HepG2 (cell line): ENCODE data around the gene ARL4D. TPM values are rescaled to one million over a fixed set of nuclear protein-coding genes. Genes with fewer than 3 reads are reported as not detected.

ENCODE experiments used
- CAMTA2 ChIP-seq: sonication (generic); formaldehyde crosslinking; IDR thresholded peaks from 2 replicates; pipeline ENCODE4 v1.4.0; 2020; ENCODE audit warnings: mild to moderate bottlenecking, missing genetic modification reagents, borderline replicate concordance
- CHCHD3 ChIP-seq: sonication (generic); formaldehyde crosslinking; IDR thresholded peaks from 2 replicates; pipeline ENCODE4 v1.8.0; 2022; ENCODE audit warnings: mild to moderate bottlenecking, missing genetic modification reagents, moderate library complexity
- GFI1 ChIP-seq: sonication (generic); formaldehyde crosslinking; IDR thresholded peaks from 2 replicates; pipeline ENCODE4 v1.5.0; 2020; ENCODE audit warnings: missing genetic modification reagents, mild to moderate bottlenecking, borderline replicate concordance
- RORA ChIP-seq: sonication (generic); formaldehyde crosslinking; IDR thresholded peaks from 2 replicates; pipeline ENCODE4 v1.5.0; 2020; ENCODE audit warnings: mild to moderate bottlenecking, missing genetic modification reagents, moderate library complexity
- SP2 ChIP-seq: sonication (generic); formaldehyde crosslinking; IDR thresholded peaks from 2 replicates; pipeline ENCODE4 v1.5.1; 2020; ENCODE audit warnings: mild to moderate bottlenecking, missing genetic modification reagents
- TCF7 ChIP-seq: sonication (generic); IDR thresholded peaks from 2 replicates; pipeline ENCODE4 v1.6.1; 2016; ENCODE audit warnings: antibody characterized with exemption, low read depth
- ZFP1 ChIP-seq: IDR thresholded peaks from 2 replicates; pipeline ENCODE4 v1.6.1; 2016
- ZNF138 ChIP-seq: sonication (generic); formaldehyde crosslinking; IDR thresholded peaks from 2 replicates; pipeline ENCODE4 v1.5.0; 2020; ENCODE audit warnings: mild to moderate bottlenecking, low read depth, missing genetic modification reagents
- ZNF788 ChIP-seq: sonication (generic); formaldehyde crosslinking; IDR thresholded peaks from 2 replicates; pipeline ENCODE4 v1.5.0; 2020; ENCODE audit warnings: mild to moderate bottlenecking, missing genetic modification reagents, borderline replicate concordance
- polyA plus RNA-seq, 8 experiments: library from polyadenylated mRNA; depleted of rRNA in 3 of 8; stranded (reverse) in 7 of 8; unstranded in 1 of 8; fragments of >200 nt; fragmentation: Illumina TruSeq in 4 of 8; extraction: Trizol in 4 of 8; gene quantifications; 2 replicates each; pipeline versions ENCODE4 v1.2.1 to v1.2.3, GENCODE V29; 2011 to 2016; ENCODE audit warnings: low read depth in 4 of 8, missing spikeins in 1 of 8, mixed read lengths in 1 of 8; ENCODE audit not compliant: insufficient read depth in 1 of 8
- total RNA-seq, 5 experiments: library from RNA; depleted of rRNA; stranded (reverse); fragments of >200 nt; fragmentation: Illumina TruSeq; extraction: Trizol; gene quantifications; 2 replicates each; pipeline ENCODE4 v1.2.3, GENCODE V29; 2016; ENCODE audit warnings: low read depth in 1 of 5
- TF ChIP-seq, protein P1 (sequence below): sonication (generic); formaldehyde crosslinking; IDR thresholded peaks from 2 replicates; pipeline ENCODE4 v1.8.0; 2022; ENCODE audit warnings: missing genetic modification reagents, mild to moderate bottlenecking, inconsistent platforms, borderline replicate concordance
- TF ChIP-seq, protein P2 (sequence below): sonication (generic); formaldehyde crosslinking; IDR thresholded peaks from 2 replicates; pipeline ENCODE4 v1.4.0; 2020; ENCODE audit warnings: missing genetic modification reagents, borderline replicate concordance
- TF ChIP-seq, protein P3 (sequence below): IDR thresholded peaks from 2 replicates; pipeline ENCODE4 v1.6.1; 2012; ENCODE audit warnings: low read depth, low read length, improper control_type of control experiment
- TF ChIP-seq, protein P4 (sequence below): sonication (generic); formaldehyde crosslinking; IDR thresholded peaks from 2 replicates; pipeline ENCODE4 v1.4.0; 2020; ENCODE audit warnings: mild to moderate bottlenecking, missing genetic modification reagents
- TF ChIP-seq, protein P5 (sequence below): sonication (generic); formaldehyde crosslinking; IDR thresholded peaks from 2 replicates; pipeline ENCODE4 v1.5.0; 2020; ENCODE audit warnings: missing genetic modification reagents, mild to moderate bottlenecking, borderline replicate concordance
- TF ChIP-seq, protein P6 (sequence below): sonication (generic); formaldehyde crosslinking; IDR thresholded peaks from 2 replicates; pipeline ENCODE4 v1.4.0; 2020; ENCODE audit warnings: missing genetic modification reagents

ARL4D gene
- total and polyA plus RNA-seq, 2 of the 13 experiments (the other 11 are each of a cell fraction or from before 2014, with no cell fraction given): 9.0 to 25.9 TPM

DNA sequence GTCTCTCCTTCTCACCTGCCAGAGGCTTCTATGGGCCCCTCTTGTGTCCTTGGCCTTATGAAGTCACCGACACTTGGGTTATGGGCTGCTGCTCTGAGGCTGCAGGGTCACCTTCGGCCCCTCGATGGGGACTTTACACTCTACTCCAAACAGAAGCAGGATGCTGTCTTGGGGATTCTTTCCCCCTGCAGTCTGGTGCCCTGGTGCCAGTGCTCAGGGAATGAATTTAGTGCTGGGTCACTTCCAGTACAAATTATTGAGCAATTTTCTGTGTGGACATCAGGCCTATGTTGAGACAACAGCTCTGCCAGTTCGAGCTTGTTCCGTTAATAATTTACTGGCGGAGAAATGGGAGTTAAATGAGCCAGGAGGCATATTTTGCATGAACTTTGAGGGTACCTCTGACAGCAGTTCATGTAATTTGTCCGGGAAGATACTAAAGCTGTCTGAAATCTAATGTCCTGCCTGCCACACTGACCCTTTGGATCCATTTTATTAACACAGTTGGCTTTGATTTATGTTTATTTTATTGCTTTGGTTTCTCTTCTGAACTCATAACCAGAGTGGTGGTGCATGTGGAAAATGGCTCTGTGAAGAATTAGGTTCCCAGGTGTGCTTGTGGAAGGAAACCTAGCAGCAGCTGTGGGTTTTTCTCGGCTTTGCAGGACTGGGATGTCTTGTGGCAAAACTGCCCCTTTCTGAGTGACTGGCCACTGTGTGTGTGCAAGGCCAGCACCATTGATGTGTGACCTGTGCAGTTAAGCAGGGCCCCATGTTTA lies 50.9 kb downstream of the ARL4D start (continued):
- TF ChIP-seq, protein P1, sequence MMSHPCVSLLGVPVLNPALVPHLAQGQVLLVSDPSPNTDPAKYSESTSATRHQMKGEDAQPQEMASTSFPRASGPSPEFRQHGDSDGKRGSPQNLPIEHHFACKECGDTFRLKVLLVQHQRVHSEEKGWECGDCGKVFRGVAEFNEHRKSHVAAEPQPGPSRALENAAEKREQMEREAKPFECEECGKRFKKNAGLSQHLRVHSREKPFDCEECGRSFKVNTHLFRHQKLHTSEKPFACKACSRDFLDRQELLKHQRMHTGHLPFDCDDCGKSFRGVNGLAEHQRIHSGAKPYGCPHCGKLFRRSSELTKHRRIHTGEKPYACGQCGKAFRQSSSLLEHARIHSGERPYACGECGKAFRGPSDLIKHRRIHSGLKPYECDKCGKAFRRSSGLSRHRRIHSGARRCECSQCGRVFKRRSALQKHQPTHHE (CRISPR knock-in tag): no peak; the same call in 1 of the 2 replicates
- no peak for TF ChIP-seq SP2 (CRISPR knock-in tag)
- TF ChIP-seq ZFP1 (CRISPR knock-in tag): peak; percentile 88
- TF ChIP-seq, protein P2, sequence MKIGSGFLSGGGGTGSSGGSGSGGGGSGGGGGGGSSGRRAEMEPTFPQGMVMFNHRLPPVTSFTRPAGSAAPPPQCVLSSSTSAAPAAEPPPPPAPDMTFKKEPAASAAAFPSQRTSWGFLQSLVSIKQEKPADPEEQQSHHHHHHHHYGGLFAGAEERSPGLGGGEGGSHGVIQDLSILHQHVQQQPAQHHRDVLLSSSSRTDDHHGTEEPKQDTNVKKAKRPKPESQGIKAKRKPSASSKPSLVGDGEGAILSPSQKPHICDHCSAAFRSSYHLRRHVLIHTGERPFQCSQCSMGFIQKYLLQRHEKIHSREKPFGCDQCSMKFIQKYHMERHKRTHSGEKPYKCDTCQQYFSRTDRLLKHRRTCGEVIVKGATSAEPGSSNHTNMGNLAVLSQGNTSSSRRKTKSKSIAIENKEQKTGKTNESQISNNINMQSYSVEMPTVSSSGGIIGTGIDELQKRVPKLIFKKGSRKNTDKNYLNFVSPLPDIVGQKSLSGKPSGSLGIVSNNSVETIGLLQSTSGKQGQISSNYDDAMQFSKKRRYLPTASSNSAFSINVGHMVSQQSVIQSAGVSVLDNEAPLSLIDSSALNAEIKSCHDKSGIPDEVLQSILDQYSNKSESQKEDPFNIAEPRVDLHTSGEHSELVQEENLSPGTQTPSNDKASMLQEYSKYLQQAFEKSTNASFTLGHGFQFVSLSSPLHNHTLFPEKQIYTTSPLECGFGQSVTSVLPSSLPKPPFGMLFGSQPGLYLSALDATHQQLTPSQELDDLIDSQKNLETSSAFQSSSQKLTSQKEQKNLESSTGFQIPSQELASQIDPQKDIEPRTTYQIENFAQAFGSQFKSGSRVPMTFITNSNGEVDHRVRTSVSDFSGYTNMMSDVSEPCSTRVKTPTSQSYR (CRISPR knock-in tag): peak; percentile 11; the same call in 1 of the 2 replicates
- no peak for TF ChIP-seq ZNF138 (CRISPR knock-in tag)
- no peak for TF ChIP-seq CAMTA2 (CRISPR knock-in tag)
- TF ChIP-seq CHCHD3 (CRISPR knock-in tag): no peak
- TF ChIP-seq, protein P3, sequence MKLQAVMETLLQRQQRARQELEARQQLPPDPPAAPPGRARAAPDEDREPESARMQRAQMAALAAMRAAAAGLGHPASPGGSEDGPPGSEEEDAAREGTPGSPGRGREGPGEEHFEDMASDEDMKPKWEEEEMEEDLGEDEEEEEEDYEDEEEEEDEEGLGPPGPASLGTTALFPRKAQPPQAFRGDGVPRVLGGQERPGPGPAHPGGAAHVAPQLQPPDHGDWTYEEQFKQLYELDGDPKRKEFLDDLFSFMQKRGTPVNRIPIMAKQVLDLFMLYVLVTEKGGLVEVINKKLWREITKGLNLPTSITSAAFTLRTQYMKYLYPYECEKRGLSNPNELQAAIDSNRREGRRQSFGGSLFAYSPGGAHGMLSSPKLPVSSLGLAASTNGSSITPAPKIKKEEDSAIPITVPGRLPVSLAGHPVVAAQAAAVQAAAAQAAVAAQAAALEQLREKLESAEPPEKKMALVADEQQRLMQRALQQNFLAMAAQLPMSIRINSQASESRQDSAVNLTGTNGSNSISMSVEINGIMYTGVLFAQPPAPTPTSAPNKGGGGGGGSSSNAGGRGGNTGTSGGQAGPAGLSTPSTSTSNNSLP: peak; percentile 71
- TF ChIP-seq TCF7: peak; percentile 72
- TF ChIP-seq GFI1: peak; percentile 74; the same call in 1 of the 2 replicates
- no peak for TF ChIP-seq RORA (CRISPR knock-in tag)
- TF ChIP-seq, protein P4, sequence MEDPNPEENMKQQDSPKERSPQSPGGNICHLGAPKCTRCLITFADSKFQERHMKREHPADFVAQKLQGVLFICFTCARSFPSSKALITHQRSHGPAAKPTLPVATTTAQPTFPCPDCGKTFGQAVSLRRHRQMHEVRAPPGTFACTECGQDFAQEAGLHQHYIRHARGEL: no peak
- peak; percentile 87; the same call in 1 of the 2 replicates for TF ChIP-seq ZNF788
- TF ChIP-seq, protein P5, sequence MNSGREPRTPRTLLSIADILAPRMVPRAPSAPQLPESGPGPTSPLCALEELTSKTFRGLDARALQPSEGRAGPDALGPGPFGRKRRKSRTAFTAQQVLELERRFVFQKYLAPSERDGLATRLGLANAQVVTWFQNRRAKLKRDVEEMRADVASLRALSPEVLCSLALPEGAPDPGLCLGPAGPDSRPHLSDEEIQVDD: no peak
- TF ChIP-seq, protein P6, sequence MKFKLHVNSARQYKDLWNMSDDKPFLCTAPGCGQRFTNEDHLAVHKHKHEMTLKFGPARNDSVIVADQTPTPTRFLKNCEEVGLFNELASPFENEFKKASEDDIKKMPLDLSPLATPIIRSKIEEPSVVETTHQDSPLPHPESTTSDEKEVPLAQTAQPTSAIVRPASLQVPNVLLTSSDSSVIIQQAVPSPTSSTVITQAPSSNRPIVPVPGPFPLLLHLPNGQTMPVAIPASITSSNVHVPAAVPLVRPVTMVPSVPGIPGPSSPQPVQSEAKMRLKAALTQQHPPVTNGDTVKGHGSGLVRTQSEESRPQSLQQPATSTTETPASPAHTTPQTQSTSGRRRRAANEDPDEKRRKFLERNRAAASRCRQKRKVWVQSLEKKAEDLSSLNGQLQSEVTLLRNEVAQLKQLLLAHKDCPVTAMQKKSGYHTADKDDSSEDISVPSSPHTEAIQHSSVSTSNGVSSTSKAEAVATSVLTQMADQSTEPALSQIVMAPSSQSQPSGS (CRISPR knock-in tag): peak; percentile 29
